HG02840 (cell line): ENCODE measurements around the gene PTGER4.
"Not testable (repeated sequence)": the region's sequence is repeated elsewhere in the genome, so short reads cannot be mapped to it uniquely, and the experiment has no call there.

Experiments
- ATAC-seq: cut with Tn5 transposase; IDR thresholded peaks from one replicate; pipeline ENCODE4 v1.9.1; 2021; ENCODE audit warnings: mild to moderate bottlenecking, moderate library complexity, moderate number of reproducible peaks; ENCODE audit not compliant: unreplicated experiment, low FRiP score

PTGER4 gene

DNA sequence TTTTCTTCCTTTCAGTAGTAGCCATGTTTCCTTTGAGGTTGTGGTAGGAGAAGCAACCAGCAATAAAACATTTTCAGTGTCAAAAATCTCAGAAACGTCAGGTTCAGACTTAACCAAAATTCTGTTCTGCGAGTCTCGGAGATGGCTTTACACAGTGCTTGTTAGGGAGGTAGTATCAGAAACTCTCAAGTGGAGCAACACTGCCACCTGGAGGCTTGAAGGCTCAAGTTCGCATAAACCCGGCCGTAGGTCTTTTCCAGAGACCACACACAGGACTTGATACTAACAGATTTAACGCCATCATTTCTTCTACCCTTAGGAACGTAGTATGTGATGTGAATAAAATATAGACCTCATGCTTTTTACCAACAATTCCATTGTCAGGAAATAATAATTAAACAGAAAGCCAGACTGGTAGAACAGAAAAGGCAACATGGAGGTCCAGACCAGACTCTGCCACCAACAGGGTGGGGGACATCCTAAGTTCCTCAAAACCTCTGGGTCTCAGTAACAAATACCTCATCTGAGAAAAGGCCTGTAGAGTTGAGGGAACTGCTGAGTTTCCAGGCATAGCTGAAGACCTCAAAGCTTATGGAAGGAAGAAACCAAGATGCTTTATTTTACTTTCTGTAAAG lies 8.5 kb downstream of the PTGER4 start:
- ATAC-seq, result peak; percentile 79

DNA sequence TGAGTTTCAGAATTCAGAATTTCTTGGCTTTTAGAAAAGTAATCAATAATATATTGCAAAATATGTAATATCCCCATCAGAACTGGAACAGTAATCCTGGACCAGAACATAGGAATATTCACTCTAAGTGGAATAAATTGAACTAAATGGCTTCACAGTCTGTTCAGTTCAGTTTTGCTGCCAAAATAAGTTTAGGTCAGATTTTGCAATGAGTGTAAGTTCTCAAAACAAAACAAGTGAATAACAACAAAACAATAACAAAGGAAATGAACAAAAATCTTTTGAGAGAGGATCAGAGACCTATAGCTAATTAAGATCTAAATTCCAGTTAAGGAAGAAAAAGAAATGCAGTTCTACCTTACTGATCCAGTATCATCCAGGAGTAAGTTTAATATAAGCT lies 9.3 kb downstream of the PTGER4 start:
- no peak for ATAC-seq

DNA sequence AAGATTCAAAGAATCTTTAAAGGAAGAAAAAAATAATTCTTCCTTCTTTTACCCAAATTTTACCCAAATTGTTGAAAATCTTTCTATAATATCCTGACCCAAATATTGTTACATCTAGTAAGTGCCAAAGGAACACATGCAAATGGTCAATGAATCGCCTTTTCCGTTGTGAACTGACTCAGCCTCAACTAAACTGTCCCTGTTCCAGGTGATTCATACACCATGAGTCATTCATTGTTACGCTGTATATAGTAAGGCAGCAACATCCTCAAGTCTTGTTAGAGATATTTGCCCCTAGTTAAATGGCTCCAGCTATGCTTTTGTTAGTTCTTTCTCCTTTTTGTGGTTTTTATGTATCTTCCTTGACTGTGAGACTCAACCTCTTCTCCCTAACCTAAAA lies 9.7 kb downstream of the PTGER4 start:
- ATAC-seq, result no peak

DNA sequence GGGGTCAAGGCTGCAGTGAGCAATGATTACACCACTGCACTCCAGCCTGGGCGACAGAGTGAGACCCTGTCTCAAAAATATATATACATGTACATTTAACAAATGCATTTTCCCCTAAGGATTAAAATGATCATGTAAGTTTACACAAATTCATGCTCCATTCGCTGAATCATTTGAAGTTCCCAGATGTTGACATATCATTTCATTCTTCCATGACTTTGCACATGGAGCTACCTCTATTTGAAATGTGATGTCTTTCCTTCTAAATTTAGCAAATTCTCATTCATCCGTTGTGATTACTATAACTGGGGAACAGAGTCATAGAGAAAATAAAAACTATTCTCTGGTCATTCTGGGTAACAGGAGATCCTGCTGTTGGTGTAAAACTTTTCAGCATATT lies 10.6 kb downstream of the PTGER4 start:
- no peak for ATAC-seq

DNA sequence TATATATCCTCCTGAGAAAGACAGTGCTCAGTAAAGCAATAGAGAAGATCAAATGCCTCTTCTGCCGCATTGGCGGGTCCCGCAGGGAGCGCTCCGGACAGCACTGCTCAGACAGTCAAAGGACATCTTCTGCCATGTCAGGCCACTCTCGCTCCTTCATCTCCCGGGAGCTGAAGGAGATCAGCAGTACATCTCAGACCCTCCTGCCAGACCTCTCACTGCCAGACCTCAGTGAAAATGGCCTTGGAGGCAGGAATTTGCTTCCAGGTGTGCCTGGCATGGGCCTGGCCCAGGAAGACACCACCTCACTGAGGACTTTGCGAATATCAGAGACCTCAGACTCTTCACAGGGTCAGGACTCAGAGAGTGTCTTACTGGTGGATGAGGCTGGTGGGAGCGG lies 12.2 kb downstream of the PTGER4 start:
- no peak for ATAC-seq

DNA sequence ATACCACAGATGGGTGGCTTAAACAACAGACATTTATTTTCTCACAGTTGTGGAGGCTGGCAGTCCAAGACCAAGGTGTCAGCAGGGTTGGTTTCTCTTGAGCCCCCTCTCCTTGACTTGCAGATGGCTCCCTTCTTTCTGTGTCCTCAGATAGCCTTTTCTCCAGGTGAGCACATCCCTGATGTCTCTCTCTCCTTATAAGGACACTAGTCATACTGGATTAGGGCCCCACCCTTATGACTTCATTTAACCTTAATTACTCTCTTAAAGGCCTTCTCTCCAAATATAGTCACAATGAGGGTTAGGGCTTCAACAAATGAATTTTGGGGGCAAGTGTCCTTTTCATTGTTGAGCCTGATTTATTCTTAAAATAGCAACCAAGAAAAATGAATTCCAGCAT lies 14.7 kb downstream of the PTGER4 start:
- no peak for ATAC-seq

DNA sequence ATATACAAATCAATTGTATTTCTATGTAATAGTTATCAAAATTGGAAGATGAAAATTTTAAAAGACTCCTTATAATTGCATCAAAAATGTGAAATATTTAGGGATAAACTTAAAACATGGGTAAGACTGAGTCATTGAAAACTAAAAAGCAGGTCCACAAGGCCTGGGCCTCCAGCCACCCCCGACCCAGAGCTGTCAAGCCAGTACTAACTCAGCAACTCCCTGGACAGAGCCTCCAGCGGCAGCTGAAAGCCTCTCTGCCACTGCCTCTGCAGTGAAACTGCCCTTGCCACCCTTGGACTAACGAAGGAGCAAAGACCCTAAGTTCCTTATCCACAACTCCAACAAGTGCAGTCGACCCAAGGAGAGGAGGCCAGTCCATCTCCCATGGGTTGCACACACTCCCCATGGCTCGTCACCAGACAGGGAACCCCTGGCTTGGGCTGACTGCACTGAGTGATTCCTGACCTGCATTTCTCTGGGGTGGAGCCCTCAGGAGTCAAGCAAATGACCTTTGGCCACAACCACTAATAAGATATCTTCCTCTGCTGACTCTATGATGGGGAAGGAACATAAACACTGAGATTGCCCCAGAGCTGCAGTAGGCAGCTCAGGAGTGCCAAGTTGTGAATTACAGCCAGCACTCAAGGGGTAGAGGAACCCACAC lies 20.5 kb downstream of the PTGER4 start:
- no peak for ATAC-seq

DNA sequence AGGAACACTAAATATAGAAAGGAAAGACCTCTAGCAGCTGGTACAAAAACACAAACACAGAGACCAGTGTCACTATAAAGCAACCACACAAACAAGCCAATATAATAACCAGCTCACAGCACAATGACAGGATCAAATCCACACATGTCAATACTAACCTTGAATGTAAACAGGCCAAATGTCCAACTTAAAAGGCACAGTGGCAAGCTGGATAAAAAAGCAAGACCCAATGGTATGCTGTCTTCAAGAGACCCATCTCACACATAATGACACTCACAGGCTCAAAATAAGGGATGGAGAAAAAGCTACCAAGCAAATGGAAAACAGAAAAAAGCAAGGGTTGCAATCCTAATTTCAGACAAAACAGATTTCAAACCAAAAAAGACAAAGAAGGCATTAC lies 22.3 kb downstream of the PTGER4 start:
- not testable (repeated sequence) for ATAC-seq

DNA sequence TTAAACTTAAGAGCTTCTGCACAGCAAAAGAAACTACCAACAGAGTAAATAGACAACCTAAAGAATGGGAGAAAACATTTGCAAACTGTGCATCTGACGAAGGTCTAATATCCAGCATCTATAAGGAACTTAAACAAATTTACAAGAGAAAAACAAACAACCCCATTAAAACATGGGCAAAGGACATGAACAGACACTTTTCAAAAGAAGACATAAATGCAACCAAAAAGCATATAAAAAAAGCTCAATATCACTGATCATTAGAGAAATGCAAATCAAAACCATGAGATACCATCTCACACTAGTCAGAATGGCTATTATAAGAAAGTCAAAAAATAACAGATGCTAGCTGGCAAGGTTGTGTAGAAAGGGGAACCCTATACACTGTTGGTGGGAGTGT lies 25.8 kb downstream of the PTGER4 start:
- ATAC-seq, result not testable (repeated sequence)

DNA sequence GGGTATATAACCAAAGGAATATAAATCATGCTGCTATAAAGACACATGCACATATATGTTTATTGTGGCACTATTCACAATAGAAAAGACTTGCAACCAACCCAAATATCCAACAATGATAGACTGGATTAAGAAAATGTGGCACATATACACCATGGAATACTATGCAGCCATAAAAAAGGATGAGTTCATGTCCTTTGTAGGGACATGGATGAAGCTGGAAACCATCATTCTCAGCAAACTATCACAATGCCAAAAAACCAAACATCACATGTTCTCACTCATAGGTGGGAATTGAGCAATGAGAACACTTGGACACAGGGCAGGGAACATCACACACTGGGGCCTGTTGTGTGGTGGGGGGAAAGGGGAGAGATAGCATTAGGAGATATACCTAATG lies 30.9 kb downstream of the PTGER4 start:
- ATAC-seq, result not testable (repeated sequence)

DNA sequence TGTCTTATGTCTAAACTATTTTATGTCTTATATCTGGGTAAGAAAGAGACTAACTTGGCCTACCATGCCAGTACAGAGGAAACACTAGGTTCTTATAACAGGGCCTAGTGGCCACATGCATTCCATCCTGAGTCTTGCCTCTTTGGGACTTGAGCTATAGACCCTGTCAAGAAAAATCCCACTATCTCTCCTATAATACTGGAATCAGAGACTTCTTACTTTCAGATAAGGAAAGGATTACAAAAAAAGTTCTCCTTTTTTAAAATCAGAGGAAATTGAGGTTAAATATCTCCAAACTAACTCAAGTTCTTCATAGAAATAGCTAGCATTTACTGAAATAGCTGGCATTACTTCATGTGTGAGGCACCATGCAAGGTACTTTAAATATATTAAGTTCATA lies 34.3 kb downstream of the PTGER4 start:
- ATAC-seq, result no peak

DNA sequence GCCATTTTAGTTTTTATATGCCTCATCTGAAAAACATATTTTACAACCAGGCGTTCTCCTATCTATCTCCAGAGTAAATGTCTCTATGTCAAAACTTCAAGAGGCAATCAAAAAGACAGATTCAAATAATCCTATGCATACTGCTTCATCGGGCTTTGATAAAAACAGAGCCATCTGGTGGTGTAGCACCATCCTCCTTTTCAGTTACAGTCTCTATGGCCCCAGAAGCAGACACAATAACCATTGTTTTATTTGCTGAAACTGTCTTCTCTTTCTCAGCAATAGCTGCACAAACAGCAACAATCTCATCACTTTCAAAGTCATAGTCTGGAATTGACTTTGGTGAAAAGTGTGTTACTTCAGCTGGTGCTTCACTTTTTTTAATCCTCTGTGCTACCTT lies 36.3 kb downstream of the PTGER4 start:
- no peak for ATAC-seq

DNA sequence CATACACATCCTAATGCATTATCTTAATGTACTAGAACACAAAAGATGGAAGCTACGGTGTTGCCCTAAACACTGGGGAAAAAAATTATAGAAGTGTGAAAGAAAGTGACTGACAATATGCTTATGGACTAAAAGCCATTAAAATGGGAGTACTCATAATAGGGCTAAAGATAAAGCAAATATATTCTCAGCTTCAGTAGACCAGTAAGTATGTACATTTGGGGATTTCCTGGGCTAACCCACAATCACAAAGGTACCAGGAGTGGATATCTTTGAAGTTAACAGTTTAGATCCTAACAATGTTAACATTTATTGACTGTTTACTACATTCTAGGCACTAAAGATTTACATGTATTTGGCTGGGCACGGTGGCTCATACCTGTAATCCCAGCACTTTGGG lies 36.9 kb downstream of the PTGER4 start:
- ATAC-seq, result no peak

DNA sequence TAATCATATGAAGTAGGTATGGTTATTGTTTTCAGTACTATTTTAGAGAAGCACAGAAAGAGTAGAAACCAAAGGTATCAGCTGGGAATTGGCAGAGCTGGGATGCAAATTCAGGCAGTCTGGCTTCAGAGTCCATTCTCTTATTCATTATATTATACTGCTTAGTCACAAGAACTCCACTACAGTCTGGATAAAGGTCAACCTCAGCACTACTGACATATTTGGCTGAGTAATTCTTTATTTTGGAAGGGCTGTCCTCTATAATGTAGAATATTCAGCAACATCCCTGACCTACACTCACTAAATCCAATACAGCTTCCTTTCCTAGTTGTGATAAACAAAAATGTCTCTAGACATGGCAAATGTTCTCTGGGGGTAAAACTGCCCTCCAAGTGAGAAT lies 37.6 kb downstream of the PTGER4 start:
- ATAC-seq, result no peak

DNA sequence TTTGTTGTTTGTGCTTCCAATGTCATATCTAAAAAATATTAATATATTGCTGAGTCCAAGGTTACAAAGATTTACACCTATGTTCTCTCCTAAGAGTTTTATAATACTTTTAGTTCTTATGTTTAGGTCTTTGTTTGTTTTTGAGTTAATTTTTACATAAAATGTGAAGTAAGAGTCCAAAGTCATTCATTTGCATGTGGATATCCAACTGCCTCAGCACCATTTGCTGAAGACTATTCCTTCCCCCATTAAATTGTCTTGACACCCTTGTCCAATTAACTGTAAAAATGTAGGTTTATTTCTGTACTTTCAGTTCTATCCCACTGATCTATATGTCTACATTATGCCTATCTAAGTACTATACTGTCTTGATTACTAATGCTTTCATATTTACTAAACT lies 40.4 kb downstream of the PTGER4 start:
- no peak for ATAC-seq

DNA sequence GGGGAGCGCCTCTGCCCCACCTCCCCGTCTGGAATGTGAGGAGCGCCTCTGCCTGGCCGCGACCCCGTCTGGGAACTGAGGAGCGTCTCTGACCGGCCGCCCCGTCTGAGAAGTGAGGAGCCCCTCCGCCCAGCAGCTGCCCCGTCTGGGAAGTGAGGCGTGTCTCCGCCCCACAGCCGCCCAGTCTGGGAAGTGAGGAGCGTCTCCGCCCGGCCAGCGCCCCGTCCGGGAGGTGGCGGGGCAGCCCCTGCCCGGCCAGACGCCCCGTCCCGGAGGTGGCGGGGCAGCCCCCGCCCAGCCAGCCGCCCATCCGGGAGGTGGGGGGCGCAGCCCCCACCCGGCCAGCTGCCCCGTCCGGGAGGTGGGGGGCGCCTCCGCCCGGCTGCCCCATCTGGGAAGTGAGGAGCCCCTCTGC lies 42.8 kb downstream of the PTGER4 start:
- not testable (repeated sequence) for ATAC-seq

DNA sequence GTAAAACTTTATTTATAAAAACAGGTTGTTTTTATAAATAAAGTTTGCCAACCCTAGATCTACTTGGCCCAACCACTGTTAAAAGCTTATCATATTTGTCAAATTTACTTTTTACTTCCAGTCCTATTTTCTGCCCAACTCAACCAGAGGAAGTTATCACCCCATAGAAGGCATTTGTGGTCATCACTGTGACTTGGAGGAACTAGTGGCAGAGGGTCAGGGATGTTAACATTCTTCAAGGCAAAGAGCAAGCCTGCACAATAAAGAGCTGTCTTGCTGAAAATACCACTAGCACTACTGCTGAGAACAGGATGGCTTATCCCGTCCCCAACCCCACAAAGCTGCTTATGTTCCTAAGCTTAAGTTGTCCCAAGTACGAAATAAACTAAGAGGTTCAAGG lies 53.7 kb downstream of the PTGER4 start:
- no peak for ATAC-seq

DNA sequence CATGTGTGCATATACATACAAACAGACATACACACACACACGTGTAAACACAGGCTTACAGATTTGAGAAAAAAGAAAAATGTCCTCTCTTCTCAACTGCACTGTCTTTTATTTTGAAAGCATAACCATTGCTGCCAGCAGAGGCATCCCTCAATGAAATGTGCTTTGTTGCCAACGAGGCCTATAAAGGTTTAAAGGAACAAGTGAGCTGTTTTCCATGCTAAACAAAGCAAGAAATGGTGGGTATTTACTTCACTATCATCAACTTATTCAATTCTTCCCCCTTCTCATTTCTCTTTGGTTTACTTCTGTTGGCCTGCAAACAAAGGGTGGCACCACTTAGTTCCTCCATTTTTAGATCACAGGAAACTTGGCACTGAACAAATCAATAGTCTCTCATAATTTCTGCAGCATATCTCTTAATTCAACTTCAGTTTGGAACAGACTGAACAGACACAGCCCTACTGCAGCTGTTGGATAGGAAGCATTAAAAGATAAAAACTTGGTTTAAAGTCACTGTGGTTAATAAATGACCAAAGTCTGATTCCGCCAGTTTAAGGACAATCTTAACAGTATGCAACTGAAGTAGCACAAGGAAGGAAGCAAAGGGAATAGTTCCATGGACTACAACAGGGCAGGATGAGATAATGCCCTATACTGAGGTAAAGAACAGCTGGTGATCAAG lies 54.3 kb downstream of the PTGER4 start:
- no peak for ATAC-seq

DNA sequence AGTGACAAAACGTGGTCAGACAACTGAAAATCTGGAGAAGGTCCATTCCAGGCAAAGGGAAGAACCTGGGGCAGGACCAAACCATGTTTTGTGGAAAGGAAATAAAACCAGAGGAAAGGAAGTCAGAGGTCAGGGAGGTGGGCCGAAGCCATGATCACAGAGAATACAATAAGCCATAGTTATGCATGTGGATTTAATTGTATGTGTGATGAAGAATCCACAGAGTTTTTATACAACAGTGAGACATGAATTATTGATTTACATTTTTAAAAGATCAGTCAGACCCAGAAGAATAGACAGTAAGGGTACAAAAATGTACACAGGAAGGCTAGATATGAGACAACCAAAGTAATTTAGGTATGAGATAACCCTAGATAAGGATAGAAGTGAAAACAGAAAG lies 55.3 kb downstream of the PTGER4 start:
- ATAC-seq, result no peak

DNA sequence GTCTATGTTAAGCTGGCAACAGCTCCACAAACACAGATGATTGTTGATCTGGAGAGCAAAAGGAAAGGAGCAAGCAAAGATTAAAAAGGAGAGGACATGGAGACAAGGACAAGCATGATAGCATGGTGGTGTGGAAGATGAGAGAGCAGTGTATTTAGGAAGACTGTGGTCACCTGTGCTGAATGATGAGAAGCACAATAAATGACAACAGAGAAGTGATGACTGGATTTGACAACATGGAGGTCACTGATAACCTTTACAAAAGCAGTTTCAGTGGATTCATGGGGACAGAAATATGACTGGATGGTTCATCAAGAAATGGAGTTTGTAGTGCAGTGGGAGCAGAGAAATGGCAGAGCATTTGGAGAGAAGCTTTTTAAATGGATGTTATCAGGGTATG lies 55.9 kb downstream of the PTGER4 start:
- no peak for ATAC-seq

DNA sequence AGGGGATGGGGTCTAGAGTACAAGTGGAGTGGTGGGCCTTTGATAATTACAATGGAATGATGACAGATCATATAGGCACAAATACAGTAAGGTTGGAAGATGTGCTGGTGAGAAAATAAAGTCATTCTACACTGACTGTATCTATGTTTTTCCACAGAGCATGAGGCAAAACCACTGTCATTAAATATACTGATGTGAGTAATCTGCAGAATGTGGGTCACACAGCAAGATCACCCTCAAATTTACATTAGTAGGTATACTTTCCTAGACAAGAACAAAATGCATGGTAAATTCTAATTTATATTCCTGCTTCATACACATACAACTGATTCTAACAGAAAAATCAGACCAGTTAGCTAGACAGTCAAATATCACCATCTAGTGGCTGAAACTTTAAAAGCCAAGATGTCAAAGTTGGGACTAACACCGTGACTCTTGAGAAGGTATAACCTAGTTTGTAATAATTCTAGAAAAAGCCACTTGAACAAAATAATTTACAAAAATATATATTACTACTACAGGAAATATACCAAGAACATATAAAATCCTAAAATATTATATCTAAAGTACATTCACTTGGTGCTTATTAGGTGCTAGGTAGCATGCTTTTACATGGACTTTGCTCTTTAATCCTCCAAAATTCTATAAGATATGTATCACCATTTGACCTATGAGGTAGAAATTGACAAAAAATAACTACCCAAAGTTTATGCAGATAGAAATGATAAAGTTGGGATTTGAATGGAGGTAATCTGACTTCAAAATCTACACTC lies 56.6 kb downstream of the PTGER4 start:
- ATAC-seq, result no peak
